ENCODE data around the gene TPTE2.
"Not testable (repeated sequence)": the region's sequence is repeated elsewhere in the genome, so short reads cannot be mapped to it uniquely, and the experiment has no call there.

The TPTE2 gene

DNA sequence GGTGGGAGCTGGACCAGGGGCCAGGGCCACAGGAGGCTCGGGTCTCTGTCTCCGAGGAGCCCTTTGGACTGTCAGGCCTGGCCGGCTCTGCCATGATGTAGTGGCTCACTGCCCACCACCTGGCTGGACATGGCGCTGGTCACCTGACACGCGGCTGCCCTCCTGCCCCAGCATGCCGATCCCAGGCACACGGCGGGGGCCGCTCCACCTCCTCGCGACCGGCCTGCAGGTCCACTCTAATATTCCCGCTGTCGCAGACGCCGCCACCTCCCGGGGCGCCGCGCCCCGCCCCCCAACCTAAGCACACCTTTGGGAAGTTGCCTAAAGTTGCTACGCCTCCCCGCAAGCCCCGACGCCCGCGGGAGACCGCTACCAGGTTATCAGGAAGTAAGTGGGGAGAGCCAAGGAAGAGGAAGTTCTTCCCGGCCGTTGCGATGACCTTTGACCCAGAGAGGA lies at the start of gene TPTE2:
Gene TPTE2 (minus strand): TSS at position 406 of the 456 bp plus-strand sequence. CDS start 58,298 bp downstream, outside the sequence.
- not testable (repeated sequence) for ATAC-seq

DNA sequence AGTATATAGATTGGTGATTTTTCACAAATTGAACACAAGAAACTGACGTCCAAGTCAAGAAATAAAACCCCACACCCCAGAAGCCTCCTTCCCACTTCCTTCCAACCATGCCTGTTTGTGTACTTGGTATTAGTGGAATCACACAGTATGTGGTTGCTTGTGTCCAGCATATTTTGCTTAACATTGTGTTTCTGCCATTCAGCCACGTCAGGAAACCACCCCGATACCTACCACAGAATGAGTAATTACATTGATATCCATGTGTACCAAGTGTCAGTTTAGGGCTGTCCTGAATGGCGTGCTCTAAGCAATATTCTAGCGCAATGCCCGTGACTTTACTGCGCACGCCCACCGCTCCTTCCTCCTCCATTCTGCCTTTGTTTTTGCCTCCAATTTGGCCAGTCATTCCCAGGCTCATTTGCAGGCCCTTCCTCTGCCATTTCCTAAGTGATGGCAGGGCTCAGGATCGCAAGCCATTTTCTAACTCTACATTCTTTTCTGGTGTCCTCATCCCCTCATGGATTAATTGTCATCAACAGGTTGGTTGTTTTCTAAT lies 46.3 kb upstream of the TPTE2 start:
- ATAC-seq, result no peak
- no peak for TF ChIP-seq ZNF8 (CRISPR knock-in tag; IDR thresholded peaks at IDR 0.05)
- no peak for TF ChIP-seq ZC3H10 (CRISPR knock-in tag; IDR thresholded peaks at IDR 0.05)
- TF ChIP-seq CSDC2 (CRISPR knock-in tag; IDR thresholded peaks at IDR 0.05), result no peak
- TF ChIP-seq TOX (CRISPR knock-in tag; IDR thresholded peaks at IDR 0.05; ENCODE audit: borderline replicate concordance), result no peak
- no peak for TF ChIP-seq ESRRG (CRISPR knock-in tag; IDR thresholded peaks at IDR 0.05)
- TF ChIP-seq ZFP3 (CRISPR knock-in tag; IDR thresholded peaks at IDR 0.05), result no peak
- TF ChIP-seq ZNF70 (CRISPR knock-in tag; IDR thresholded peaks at IDR 0.05), result no peak
- no peak for TF ChIP-seq OSR1 (CRISPR knock-in tag; IDR thresholded peaks at IDR 0.05)
- TF ChIP-seq BACH2 (CRISPR knock-in tag; IDR thresholded peaks at IDR 0.05; ENCODE audit: borderline replicate concordance), result no peak
- TF ChIP-seq ARNTL (CRISPR knock-in tag; IDR thresholded peaks at IDR 0.05; ENCODE audit: borderline replicate concordance, low read depth), result no peak
- no peak for TF ChIP-seq ZNF565 (CRISPR knock-in tag; conservative IDR thresholded peaks at IDR 0.05; ENCODE audit: low read depth)
- TF ChIP-seq, protein P1, sequence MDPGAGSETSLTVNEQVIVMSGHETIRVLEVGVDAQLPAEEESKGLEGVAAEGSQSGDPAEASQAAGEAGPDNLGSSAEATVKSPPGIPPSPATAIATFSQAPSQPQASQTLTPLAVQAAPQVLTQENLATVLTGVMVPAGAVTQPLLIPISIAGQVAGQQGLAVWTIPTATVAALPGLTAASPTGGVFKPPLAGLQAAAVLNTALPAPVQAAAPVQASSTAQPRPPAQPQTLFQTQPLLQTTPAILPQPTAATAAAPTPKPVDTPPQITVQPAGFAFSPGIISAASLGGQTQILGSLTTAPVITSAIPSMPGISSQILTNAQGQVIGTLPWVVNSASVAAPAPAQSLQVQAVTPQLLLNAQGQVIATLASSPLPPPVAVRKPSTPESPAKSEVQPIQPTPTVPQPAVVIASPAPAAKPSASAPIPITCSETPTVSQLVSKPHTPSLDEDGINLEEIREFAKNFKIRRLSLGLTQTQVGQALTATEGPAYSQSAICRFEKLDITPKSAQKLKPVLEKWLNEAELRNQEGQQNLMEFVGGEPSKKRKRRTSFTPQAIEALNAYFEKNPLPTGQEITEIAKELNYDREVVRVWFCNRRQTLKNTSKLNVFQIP (CRISPR knock-in tag; IDR thresholded peaks at IDR 0.05; ENCODE audit: borderline replicate concordance, low read depth), result no peak
- TF ChIP-seq ISL1 (CRISPR knock-in tag; IDR thresholded peaks at IDR 0.05), result no peak
- no peak for TF ChIP-seq GLIS3 (CRISPR knock-in tag; IDR thresholded peaks at IDR 0.05)

DNA sequence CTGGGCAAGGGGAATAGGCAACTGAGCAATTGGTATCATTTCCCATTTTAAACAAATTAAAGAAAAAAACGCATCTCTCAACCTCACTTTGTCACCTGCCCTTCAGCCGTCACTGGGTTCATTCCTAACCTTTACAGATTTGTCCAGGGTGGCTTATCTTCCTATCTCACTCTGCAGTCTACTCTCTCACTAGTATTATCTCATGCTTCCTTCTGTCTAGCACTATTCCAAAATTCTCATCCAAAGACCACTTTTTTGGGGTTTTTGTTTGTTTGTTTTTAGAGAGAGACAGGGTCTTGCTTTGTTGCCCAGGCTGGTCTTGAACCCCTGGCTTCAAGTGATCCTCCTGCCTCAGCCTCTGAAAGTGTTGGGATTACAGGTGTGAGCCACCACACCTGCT lies 45.4 kb upstream of the TPTE2 start:
- TF ChIP-seq RARB (CRISPR knock-in tag; IDR thresholded peaks at IDR 0.05), result no peak
- TF ChIP-seq TOX (CRISPR knock-in tag; IDR thresholded peaks at IDR 0.05; ENCODE audit: borderline replicate concordance), result no peak
- TF ChIP-seq ZFP30 (CRISPR knock-in tag; IDR thresholded peaks at IDR 0.05), result no peak
- TF ChIP-seq GLIS3 (CRISPR knock-in tag; IDR thresholded peaks at IDR 0.05), result no peak
- TF ChIP-seq ZFP3 (CRISPR knock-in tag; IDR thresholded peaks at IDR 0.05), result no peak
- TF ChIP-seq, protein P1 (CRISPR knock-in tag; IDR thresholded peaks at IDR 0.05; ENCODE audit: borderline replicate concordance, low read depth), result no peak
- TF ChIP-seq SNAI2 (CRISPR knock-in tag; IDR thresholded peaks at IDR 0.05), result no peak
- no peak for TF ChIP-seq ARNTL (CRISPR knock-in tag; IDR thresholded peaks at IDR 0.05; ENCODE audit: borderline replicate concordance, low read depth)
- TF ChIP-seq ESRRG (CRISPR knock-in tag; IDR thresholded peaks at IDR 0.05), result no peak
- TF ChIP-seq, protein P2, sequence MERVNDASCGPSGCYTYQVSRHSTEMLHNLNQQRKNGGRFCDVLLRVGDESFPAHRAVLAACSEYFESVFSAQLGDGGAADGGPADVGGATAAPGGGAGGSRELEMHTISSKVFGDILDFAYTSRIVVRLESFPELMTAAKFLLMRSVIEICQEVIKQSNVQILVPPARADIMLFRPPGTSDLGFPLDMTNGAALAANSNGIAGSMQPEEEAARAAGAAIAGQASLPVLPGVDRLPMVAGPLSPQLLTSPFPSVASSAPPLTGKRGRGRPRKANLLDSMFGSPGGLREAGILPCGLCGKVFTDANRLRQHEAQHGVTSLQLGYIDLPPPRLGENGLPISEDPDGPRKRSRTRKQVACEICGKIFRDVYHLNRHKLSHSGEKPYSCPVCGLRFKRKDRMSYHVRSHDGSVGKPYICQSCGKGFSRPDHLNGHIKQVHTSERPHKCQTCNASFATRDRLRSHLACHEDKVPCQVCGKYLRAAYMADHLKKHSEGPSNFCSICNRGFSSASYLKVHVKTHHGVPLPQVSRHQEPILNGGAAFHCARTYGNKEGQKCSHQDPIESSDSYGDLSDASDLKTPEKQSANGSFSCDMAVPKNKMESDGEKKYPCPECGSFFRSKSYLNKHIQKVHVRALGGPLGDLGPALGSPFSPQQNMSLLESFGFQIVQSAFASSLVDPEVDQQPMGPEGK (CRISPR knock-in tag; IDR thresholded peaks at IDR 0.05; ENCODE audit: borderline replicate concordance), result no peak
- TF ChIP-seq, protein P3, sequence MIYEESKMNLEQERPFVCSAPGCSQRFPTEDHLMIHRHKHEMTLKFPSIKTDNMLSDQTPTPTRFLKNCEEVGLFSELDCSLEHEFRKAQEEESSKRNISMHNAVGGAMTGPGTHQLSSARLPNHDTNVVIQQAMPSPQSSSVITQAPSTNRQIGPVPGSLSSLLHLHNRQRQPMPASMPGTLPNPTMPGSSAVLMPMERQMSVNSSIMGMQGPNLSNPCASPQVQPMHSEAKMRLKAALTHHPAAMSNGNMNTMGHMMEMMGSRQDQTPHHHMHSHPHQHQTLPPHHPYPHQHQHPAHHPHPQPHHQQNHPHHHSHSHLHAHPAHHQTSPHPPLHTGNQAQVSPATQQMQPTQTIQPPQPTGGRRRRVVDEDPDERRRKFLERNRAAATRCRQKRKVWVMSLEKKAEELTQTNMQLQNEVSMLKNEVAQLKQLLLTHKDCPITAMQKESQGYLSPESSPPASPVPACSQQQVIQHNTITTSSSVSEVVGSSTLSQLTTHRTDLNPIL (CRISPR knock-in tag; IDR thresholded peaks at IDR 0.05; ENCODE audit: low read depth), result no peak
- TF ChIP-seq, protein P4, sequence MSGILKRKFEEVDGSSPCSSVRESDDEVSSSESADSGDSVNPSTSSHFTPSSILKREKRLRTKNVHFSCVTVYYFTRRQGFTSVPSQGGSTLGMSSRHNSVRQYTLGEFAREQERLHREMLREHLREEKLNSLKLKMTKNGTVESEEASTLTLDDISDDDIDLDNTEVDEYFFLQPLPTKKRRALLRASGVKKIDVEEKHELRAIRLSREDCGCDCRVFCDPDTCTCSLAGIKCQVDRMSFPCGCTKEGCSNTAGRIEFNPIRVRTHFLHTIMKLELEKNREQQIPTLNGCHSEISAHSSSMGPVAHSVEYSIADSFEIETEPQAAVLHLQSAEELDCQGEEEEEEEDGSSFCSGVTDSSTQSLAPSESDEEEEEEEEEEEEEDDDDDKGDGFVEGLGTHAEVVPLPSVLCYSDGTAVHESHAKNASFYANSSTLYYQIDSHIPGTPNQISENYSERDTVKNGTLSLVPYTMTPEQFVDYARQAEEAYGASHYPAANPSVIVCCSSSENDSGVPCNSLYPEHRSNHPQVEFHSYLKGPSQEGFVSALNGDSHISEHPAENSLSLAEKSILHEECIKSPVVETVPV (CRISPR knock-in tag; IDR thresholded peaks at IDR 0.05), result no peak
- no peak for TF ChIP-seq ZNF70 (CRISPR knock-in tag; IDR thresholded peaks at IDR 0.05)
- no peak for TF ChIP-seq OSR1 (CRISPR knock-in tag; IDR thresholded peaks at IDR 0.05)
- TF ChIP-seq CSDC2 (CRISPR knock-in tag; IDR thresholded peaks at IDR 0.05), result no peak
- TF ChIP-seq, protein P5, sequence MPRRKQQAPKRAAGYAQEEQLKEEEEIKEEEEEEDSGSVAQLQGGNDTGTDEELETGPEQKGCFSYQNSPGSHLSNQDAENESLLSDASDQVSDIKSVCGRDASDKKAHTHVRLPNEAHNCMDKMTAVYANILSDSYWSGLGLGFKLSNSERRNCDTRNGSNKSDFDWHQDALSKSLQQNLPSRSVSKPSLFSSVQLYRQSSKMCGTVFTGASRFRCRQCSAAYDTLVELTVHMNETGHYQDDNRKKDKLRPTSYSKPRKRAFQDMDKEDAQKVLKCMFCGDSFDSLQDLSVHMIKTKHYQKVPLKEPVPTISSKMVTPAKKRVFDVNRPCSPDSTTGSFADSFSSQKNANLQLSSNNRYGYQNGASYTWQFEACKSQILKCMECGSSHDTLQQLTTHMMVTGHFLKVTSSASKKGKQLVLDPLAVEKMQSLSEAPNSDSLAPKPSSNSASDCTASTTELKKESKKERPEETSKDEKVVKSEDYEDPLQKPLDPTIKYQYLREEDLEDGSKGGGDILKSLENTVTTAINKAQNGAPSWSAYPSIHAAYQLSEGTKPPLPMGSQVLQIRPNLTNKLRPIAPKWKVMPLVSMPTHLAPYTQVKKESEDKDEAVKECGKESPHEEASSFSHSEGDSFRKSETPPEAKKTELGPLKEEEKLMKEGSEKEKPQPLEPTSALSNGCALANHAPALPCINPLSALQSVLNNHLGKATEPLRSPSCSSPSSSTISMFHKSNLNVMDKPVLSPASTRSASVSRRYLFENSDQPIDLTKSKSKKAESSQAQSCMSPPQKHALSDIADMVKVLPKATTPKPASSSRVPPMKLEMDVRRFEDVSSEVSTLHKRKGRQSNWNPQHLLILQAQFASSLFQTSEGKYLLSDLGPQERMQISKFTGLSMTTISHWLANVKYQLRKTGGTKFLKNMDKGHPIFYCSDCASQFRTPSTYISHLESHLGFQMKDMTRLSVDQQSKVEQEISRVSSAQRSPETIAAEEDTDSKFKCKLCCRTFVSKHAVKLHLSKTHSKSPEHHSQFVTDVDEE (CRISPR knock-in tag; IDR thresholded peaks at IDR 0.05), result no peak
- no peak for TF ChIP-seq ZNF8 (CRISPR knock-in tag; IDR thresholded peaks at IDR 0.05)
- no peak for TF ChIP-seq ZNF565 (CRISPR knock-in tag; conservative IDR thresholded peaks at IDR 0.05; ENCODE audit: low read depth)
- no peak for TF ChIP-seq ISL1 (CRISPR knock-in tag; IDR thresholded peaks at IDR 0.05)
- ATAC-seq, result no peak

Measured in SK-N-SH treated with all-trans-retinoic acid at 6 μM for 48 hours (cell line).